NOMO-1 treated with dmso at 0.1 percent for 144 hours (cell line): ENCODE data around the gene MMP7.

Experiments
- DNase-seq: peaks from one replicate; lab custom pipeline; 2025; ENCODE audit not compliant: unreplicated experiment; lab: John Stamatoyannopoulos, UW

The MMP7 gene, protein sequence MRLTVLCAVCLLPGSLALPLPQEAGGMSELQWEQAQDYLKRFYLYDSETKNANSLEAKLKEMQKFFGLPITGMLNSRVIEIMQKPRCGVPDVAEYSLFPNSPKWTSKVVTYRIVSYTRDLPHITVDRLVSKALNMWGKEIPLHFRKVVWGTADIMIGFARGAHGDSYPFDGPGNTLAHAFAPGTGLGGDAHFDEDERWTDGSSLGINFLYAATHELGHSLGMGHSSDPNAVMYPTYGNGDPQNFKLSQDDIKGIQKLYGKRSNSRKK

DNA sequence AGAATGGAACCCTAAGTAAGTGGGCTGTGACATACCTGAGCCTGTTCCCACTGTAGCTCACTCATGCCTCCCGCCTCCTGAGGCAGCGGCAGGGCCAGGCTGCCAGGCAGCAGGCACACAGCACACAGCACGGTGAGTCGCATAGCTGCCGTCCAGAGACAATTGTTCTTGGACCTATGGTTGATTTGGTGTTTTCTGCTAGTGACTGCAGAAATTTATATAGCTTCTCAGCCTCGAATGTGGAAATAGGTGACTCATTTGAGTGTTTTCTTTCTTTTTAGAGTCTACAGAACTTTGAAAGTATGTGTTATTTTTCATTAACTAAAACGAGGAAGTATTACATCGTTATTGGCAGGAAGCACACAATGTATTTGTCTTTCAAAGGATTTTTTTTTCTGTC is at the start of gene MMP7:
MMP7 (minus strand) TSS at position 190 of the 400 bp plus-strand sequence; CDS start at position 143, 47 bp downstream.
- peak; percentile 12 for DNase-seq

DNA sequence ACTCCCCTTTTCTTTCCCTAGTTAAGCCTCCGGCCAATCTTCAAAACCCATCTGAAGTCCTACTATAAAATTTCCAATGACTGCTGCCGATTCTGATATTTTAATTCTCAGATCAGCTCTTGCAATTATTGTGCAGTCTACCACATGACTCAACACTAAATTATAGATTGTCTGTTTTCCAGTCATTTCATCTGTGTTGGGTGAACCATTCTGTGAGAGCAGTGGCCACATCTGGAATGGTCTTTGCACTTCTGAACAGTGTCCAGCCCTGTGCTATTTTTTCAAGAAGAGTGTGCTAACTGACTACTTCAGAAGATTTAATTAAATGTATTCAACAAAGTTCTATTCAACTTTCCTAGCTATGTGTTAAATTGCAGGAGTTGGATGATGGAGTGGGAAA is 47.2 kb upstream of the MMP7 start:
- no peak for DNase-seq

DNA sequence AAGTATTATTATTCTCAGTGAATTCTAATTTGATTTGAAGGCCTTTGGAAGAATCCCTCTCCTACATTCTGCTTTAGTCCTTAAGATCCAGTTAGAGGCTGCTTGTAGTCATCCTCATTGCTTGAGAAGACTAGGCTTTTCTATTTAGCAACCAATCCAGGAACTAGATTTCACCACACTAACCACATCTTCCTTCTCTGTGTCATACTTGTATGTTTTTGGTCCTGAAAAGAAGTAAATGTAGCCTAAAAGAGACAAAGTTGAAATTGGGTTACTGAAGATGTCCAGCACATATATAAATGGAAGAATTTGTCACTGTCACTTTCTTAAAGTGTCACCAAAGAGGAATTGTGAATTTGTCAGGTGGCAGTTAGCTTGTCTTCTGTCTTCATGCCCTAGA is 46.6 kb upstream of the MMP7 start:
- DNase-seq: peak; percentile 91

DNA sequence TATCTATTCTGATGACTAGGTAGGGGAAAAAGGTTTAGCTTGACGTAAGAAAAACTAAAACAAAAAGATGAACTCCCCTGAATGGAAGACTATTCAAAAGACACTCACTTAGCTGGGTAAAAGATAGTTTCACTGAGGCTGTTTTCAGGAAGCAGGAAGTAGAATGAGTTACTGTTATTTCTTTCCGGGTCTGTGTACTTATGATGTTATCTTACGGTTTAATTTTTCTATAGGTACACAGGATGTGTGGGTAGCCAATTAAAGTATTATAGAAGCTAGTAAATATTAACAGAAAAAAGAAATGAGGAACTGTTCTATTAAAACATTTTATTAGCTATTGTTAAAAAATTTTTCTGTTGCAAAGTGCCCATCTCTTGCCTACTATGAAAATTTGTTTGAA is 45.8 kb upstream of the MMP7 start:
- no peak for DNase-seq

DNA sequence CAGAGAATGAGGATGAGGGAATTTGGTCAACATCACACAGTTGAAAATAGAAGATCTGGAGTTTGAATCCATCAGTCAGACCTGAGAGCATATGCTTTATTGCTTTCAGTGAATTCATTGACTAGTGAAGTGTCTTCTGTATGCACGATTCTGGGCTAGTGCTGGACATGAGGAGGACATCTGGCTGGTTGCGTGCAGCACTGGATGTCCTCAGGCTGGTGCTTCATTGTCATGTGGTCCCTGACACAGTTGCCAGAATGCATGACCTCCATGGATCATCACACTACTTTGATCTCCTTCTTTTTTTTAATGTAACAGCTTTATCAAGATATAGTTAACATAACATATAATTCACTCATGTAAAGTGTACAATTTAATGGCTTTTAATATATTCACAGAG is 44.5 kb upstream of the MMP7 start:
- no peak for DNase-seq

GRCh38 chr11:102573851-102574250 is 43.3 kb upstream of the MMP7 start:
- DNase-seq: no peak

GRCh38 chr11:102572554-102573220 is 42.1 kb upstream of the MMP7 start:
- DNase-seq: no peak

DNA sequence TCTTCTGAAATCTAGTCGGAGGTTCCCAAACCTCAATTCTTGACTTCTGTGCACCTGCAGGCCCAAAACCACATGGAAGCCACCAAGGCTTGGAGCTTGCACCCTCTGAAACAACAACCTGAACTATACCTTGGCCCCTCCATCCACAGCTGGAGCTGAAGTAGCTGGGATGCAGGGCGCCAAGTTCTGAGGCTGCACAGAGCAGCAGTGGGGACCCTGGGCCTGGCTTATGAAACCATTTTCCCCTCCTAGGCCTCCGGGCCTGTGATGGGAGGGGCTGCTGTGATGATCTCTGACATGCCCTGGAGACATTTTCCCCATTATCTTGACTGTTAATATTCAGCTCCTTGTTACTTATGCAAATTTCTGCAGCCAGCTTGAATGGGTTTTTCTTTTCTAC is 38.3 kb upstream of the MMP7 start:
- DNase-seq: no peak

DNA sequence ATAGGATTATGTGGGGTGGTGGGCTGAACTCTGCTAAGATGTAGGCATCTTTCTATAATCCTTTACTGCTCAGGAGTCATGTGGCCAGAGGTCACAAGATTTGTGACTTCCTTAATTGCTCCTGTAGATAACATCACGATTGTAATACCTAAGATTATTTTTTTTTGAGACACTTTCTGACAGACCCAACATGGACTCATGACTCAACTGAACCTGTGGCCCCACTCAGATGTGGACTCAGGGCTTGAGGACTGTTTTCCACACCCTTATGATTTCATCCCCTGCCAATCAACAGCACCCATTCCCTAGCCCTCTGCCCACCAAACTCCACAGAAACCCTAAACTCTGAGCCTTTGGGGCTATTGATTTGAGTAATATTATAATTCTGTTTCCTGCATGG is 35.6 kb upstream of the MMP7 start:
- DNase-seq: no peak

GRCh38 chr11:102564110-102564509 is 33.6 kb upstream of the MMP7 start:
- no peak for DNase-seq

DNA sequence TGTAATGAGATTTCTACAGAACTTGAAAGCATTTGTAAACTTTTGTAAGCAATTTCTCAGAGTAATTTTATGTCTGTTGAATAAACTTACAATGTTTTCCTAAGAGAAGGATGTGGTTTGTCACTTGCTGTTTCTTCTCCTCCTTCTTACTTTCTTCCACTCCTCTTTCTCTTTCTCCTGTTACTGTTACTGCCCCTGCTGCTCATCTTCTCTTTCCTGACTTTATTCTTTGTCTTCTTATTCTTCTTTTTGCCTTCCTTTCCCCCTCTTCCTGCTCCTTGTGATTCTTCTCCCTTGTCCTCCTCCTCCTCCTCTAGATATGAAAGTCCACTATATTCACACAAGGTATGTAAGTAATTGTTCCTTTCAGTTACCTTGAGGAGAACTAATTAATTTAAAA is 31.1 kb upstream of the MMP7 start:
- DNase-seq: no peak

- DNase-seq: peak; percentile 57
These were observed 30.0 kb upstream of the MMP7 start for GRCh38 chr11:102560555-102561011.

- no peak for DNase-seq
These were observed 29.3 kb upstream of the MMP7 start for GRCh38 chr11:102559839-102560238.

- DNase-seq: no peak
These were observed 24.5 kb upstream of the MMP7 start for GRCh38 chr11:102555091-102555490.

GRCh38 chr11:102553835-102554282 is 23.3 kb upstream of the MMP7 start:
- no peak for DNase-seq

DNA sequence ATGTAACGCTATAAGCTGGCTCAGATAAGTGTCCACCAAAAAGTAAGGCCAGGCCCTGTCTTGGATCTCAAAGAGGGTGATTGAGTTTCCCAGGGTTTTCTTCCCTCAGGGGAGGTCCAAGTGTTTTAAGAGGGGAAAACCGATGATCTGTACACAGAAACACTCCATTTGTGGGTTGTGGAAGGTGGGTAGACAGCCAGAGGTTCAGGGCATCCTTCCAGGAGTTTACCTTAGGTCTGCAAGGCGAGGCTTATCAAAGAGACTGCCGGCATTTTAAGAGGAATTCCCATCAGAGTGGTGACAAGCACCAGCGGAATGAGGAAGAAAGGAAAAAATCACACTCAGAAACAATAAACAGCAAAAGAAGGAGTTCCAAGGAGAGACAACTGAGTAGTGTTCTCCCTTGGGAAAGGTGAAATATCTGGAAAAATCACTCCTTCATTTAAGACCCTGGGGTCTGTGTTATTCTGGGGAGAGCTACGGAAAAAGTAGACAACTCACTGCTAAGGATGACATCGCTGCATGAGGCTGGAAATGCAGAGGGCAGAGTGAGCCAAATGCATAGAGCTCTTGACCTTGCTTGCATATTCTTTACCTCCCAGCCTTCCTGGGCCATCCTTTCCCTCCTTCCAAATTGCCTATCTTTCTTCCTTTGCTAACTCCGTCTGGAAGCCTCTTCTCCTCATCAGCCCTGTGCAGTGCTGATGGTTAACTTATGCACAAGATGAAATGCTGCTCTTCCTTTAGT is 22.1 kb upstream of the MMP7 start:
- DNase-seq: no peak

DNA sequence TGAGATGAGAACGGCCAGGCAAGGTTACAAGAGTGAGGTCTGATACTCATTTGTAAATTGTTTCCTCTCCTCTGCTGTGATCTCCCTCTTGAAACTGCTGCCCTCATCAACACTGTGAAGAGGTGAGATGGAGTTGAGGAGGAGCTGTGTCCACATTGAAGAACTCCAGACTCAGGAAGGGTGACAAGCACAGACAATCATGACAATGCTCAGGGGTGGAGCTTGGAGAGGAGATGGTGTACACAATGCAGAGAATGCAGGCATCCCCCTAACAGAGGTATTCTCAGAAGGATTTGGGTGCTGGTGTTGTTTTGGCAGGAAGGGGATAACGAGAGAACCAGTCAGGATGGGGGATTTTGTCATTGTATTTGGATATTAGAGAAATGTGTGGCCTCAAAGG is 21.5 kb upstream of the MMP7 start:
- DNase-seq: no peak

DNA sequence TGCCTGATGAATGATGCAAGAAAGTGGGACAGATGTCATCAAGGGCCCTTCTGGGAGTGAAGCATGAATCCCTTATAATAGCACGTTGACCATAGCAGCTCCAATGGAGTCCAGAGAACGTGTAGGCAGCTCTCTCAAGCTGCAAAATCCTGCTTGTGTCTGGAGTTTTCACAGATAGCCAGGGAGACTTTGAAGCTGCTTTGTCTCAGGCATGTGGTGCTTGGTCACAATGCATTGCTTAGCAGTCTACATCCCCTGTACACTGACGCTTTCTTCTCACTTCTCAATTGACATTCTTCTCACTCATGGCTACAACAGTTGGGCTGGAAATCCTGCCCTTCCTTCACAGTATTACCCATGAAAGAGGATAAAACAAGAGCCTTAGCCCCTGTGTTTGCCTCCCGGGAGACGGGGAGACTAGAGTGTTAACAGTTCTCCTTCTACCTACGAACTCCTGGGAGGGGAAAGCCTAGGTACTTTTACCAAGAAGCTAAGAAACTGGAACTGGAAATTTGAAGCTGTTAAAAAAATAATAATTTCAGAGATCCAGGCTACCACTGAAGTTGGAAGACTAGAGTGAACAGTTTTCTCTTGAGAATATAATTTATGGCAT is 20.7 kb upstream of the MMP7 start:
- no peak for DNase-seq

GRCh38 chr11:102546923-102547471 is 16.4 kb upstream of the MMP7 start:
- DNase-seq: peak; percentile 74

- DNase-seq: no peak
These were observed 15.9 kb upstream of the MMP7 start for GRCh38 chr11:102546427-102546826.

DNA sequence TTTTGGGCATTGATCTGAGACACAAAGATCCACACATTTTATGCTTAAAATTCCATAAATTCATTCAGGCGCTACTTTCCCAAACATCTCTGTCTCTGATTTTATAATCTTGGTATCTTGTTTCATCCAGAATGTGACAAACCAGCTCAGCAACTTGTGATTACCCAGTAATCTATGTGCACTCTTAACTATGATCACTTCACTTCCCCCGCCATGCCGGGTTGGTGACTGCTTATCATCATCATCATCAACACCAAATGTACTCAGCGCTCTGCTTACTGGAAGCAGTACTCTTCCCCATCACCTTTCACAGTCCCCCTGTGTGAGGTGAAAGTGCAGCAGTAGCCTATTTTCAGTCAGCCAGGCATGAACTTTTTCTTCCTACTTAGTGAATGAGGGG is 15.2 kb upstream of the MMP7 start:
- no peak for DNase-seq
